ENCODE data around the gene PDCD1. TPM values are rescaled to one million over a fixed set of nuclear protein-coding genes. Genes with fewer than 3 reads are reported as not detected.

Gene PDCD1
- total and polyA plus RNA-seq, 2 donors from 2014 or later, result 0.49 to 1.6 TPM

GRCh38 chr2:241848761-241849615, 9.7 kb downstream of the PDCD1 start:
- H3K4me3 ChIP-seq (ENCODE audit: low read length in 3 of 3), result no peak overlapping the region
- TF ChIP-seq, protein P1, sequence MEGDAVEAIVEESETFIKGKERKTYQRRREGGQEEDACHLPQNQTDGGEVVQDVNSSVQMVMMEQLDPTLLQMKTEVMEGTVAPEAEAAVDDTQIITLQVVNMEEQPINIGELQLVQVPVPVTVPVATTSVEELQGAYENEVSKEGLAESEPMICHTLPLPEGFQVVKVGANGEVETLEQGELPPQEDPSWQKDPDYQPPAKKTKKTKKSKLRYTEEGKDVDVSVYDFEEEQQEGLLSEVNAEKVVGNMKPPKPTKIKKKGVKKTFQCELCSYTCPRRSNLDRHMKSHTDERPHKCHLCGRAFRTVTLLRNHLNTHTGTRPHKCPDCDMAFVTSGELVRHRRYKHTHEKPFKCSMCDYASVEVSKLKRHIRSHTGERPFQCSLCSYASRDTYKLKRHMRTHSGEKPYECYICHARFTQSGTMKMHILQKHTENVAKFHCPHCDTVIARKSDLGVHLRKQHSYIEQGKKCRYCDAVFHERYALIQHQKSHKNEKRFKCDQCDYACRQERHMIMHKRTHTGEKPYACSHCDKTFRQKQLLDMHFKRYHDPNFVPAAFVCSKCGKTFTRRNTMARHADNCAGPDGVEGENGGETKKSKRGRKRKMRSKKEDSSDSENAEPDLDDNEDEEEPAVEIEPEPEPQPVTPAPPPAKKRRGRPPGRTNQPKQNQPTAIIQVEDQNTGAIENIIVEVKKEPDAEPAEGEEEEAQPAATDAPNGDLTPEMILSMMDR (IDR thresholded peaks at IDR 0.05; ENCODE audit: borderline replicate concordance, extremely low read depth, insufficient read depth), result no peak
- no peaks in the 10 kb centered on the region for H3K36me3 ChIP-seq (ENCODE audit: control insufficient read depth in 2 of 3, insufficient read depth in 3 of 3, low read length in 3 of 3)
- DNase-seq, result no peak
- intact Hi-C loops (cut with DNase I), result no loop called here
- H3K9ac ChIP-seq (ENCODE audit: low read length in 3 of 3), result no peak overlapping the region
- no peaks in the 10 kb centered on the region for H3K27me3 ChIP-seq (ENCODE audit: control insufficient read depth, insufficient read depth, low read length)
- no peak for FAIRE-seq
- H3K27ac ChIP-seq (ENCODE audit: low read depth in 2 of 2, low read length in 2 of 2), result no peak overlapping the region
- no peaks in the 10 kb centered on the region for H3K9me3 ChIP-seq (ENCODE audit: control insufficient read depth in 2 of 3, insufficient read depth in 1 of 3, low read length in 3 of 3)
- H3K4me1 ChIP-seq (ENCODE audit: control insufficient read depth in 2 of 3, insufficient read depth in 2 of 3, low read depth in 1 of 3, low read length in 3 of 3), result peaks cover 0 to 8% (median 0%) of the 10 kb centered on the region in 3 donors

GRCh38 chr2:241846406-241846805, 12.3 kb downstream of the PDCD1 start:
- Histone ChIP-seq H3K9me3 (ENCODE audit: control insufficient read depth in 2 of 3, insufficient read depth in 1 of 3, low read length in 3 of 3) (no peaks in the 10 kb centered on the region), H3K4me3 (ENCODE audit: low read length in 3 of 3) (no peak overlapping the region), H3K9ac (ENCODE audit: low read length in 3 of 3) (no peak overlapping the region), H3K27me3 (ENCODE audit: control insufficient read depth, insufficient read depth, low read length) (no peaks in the 10 kb centered on the region), H3K27ac (ENCODE audit: low read depth in 2 of 2, low read length in 2 of 2) (no peak overlapping the region), H3K36me3 (ENCODE audit: control insufficient read depth in 2 of 3, insufficient read depth in 3 of 3, low read length in 3 of 3) (no peaks in the 10 kb centered on the region), H3K4me1 (ENCODE audit: control insufficient read depth in 2 of 3, insufficient read depth in 2 of 3, low read depth in 1 of 3, low read length in 3 of 3) (peaks cover 0 to 8% (median 0%) of the 10 kb centered on the region in 3 donors)
- no peak for DNase-seq
- TF ChIP-seq, protein P1 (IDR thresholded peaks at IDR 0.05; ENCODE audit: borderline replicate concordance, extremely low read depth, insufficient read depth), result no peak
- intact Hi-C loops (cut with DNase I), result no loop called here
- FAIRE-seq, result no peak

DNA sequence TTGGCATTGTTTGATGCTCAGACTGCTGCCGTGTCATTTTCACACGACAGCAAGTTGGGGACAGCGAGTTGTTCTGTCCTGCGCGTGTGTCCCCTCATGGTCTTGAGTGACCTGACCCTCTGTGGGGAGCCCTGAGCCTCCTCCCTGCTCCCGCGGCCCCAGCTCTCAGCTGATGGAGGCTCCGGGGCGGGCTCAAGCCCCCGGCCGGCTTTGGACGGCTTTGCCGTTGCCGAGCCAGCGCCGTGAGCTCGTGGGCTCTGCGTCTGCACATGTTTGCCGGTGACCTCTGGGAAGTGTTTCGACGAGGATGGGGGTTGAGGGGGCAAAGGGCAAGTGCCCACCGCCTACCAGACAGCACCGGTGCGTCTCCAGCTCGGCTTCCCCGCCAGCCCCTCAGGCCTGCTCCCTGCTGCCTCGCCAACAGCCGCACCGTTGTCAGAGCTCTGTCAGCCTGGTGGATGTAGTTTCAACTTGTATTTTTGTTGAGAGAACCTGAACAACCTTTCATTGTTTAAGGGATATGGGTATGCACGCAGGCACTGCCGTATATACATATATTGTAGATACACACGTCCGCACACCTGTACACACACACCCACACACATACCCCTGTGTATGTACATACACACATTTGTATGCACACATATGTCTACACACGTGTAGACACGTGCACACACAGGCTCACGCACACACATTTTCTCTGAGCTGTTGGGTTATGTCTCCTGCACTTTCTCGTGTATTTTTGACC, 13.7 kb downstream of the PDCD1 start:
- TF ChIP-seq, protein P1 (IDR thresholded peaks at IDR 0.05; ENCODE audit: borderline replicate concordance, extremely low read depth, insufficient read depth), result no peak
- H3K9me3 ChIP-seq (ENCODE audit: control insufficient read depth in 2 of 3, insufficient read depth in 1 of 3, low read length in 3 of 3), result no peaks in the 10 kb centered on the region
- DNase-seq (peak in 1 of 5 donors; percentile 50), FAIRE-seq (no peak)
- intact Hi-C loops (cut with DNase I), result no loop called here
- no peak overlapping the region for H3K27ac ChIP-seq (ENCODE audit: low read depth in 2 of 2, low read length in 2 of 2)
- H3K4me1 ChIP-seq (ENCODE audit: control insufficient read depth in 2 of 3, insufficient read depth in 2 of 3, low read depth in 1 of 3, low read length in 3 of 3), result peaks cover 0 to 8% (median 0%) of the 10 kb centered on the region in 3 donors
- no peak overlapping the region for H3K9ac ChIP-seq (ENCODE audit: low read length in 3 of 3)
- no peak overlapping the region for H3K4me3 ChIP-seq (ENCODE audit: low read length in 3 of 3)
- no peaks in the 10 kb centered on the region for H3K36me3 ChIP-seq (ENCODE audit: control insufficient read depth in 2 of 3, insufficient read depth in 3 of 3, low read length in 3 of 3)
- no peaks in the 10 kb centered on the region for H3K27me3 ChIP-seq (ENCODE audit: control insufficient read depth, insufficient read depth, low read length)

All from kidney (tissue), 14 donors.